Ovary (tissue), 9 donors: Measurements from ENCODE around the gene GPR183. TPM values are rescaled to one million over a fixed set of nuclear protein-coding genes. Genes with fewer than 3 reads are reported as not detected.

Experiments used
- DNase-seq, 5 donors: peaks; one replicate each; pipeline ENCODE4 v3.0.0-alpha.2; 2019 to 2020
- H3K27ac ChIP-seq, 2 donors: fragments of 200-600 bp; one replicate each; pipeline versions ENCODE4 v1.5.1 to v1.8.0; 2019 to 2022
- H3K27me3 ChIP-seq: fragments of 200-600 bp; one replicate; pipeline ENCODE4 v1.8.0; 2022
- H3K36me3 ChIP-seq: fragments of 200-600 bp; sonication (generic); one replicate; pipeline ENCODE4 v1.5.1; 2019
- H3K4me1 ChIP-seq: one replicate; pipeline ENCODE4 v1.8.1; 2013; ENCODE audit warnings: mild to moderate bottlenecking, moderate library complexity; ENCODE audit not compliant: insufficient read depth
- H3K4me3 ChIP-seq: fragments of 200-600 bp; sonication (generic); one replicate; pipeline ENCODE4 v1.5.1; 2017
- H3K9me3 ChIP-seq, 2 donors: fragments of 200-600 bp in 1 of 2; sonication (generic) in 1 of 2; one replicate each; pipeline versions ENCODE4 v1.5.1 to v1.8.1; 2013 to 2019; ENCODE audit warnings: mild to moderate bottlenecking in 1 of 2, moderate library complexity in 1 of 2
- CTCF ChIP-seq, 3 donors: fragments of 450-650 bp in 2 of 3; fragments of 200-600 bp in 1 of 3; IDR thresholded peaks; one replicate each; pipeline versions ENCODE4 v1.5.1 to v1.8.0; 2016 to 2022; ENCODE audit warnings: antibody characterized with exemption in 3 of 3, mild to moderate bottlenecking in 1 of 3
- EP300 ChIP-seq: sonication (generic); formaldehyde crosslinking; IDR thresholded peaks from one replicate; pipeline ENCODE4 v1.6.1; 2017; ENCODE audit warnings: antibody characterized with exemption
- POLR2A ChIP-seq: fragments of 450-650 bp; IDR thresholded peaks from one replicate; pipeline ENCODE4 v1.6.1; 2017; ENCODE audit warnings: antibody characterized with exemption, mild to moderate bottlenecking, moderate library complexity
- WGBS, 3 donors: extraction: QIAGEN DNeasy Blood & Tissue Kit in 1 of 3; methylation state at CpG; one replicate each; pipeline versions ENCODE4 v1.1.5 to v1.1.7; 2013 to 2017; 5-methylcytosine and 5-hydroxymethylcytosine counted together
- intact Hi-C, 4 donors: fragments of 100-400 bp; cut with DNase I; formaldehyde crosslinking; loops; one replicate each; pipeline versions ENCODE4 v1.11.0 to v1.15.1; 2022 to 2023
- polyA plus RNA-seq, 2 donors: library from polyadenylated mRNA; stranded (reverse); fragments of 200-250 nt in 1 of 2; fragments of 350-450 nt in 1 of 2; fragmentation: Illumina TruSeq in 1 of 2; extraction: RNeasy Lipid Tissue Mini Kit (QIAGEN cat#74804) in 1 of 2; gene quantifications; one replicate each; pipeline ENCODE4 v1.2.3, GENCODE V29; 2013 to 2014
- total RNA-seq, 7 donors: library from RNA; depleted of rRNA in 2 of 7; stranded (reverse); fragments of >200 nt in 2 of 7; fragmentation: NEBNext Ultra II Directional in 3 of 7; extraction: Animal tissue kit (Norgen Biotek cat#: 25700) in 3 of 7; gene quantifications; one replicate each; pipeline versions ENCODE4 v1.1.0 to v1.2.4, GENCODE V29; 2016 to 2023
- donor health status: DM: no; HTN: no; CAD: no; lungs with moderate emphysema.
- donor health status: DM: no; HTN: no; CAD: no.
- donor health status: Bipolar disorder and iron deficiency.
- donor health status: DM: yes; HTN: yes; CAD: no.
- donor health status: DM: no; HTN: no; CAD: no.
- donor health status: DM: yes; HTN: yes; CAD: no.

Gene GPR183
- total and polyA plus RNA-seq, 9 donors, result 2.4 to 14.6 (median 5.5) TPM

GRCh38 chr13:99302637-99303505, 4.3 kb downstream of the GPR183 start:
- no peaks in the 10 kb centered on the region for H3K9me3 ChIP-seq
- no peaks in the 10 kb centered on the region for H3K27me3 ChIP-seq
- no peaks in the 10 kb centered on the region for H3K4me1 ChIP-seq
- TF ChIP-seq CTCF (IDR thresholded peaks at IDR 0.05) (no peak), EP300 (no peak), POLR2A (no peak)
- H3K36me3 ChIP-seq, result no peaks in the 10 kb centered on the region
- no peak overlapping the region for H3K27ac ChIP-seq
- DNase-seq, result no peak
- no peak overlapping the region for H3K4me3 ChIP-seq
- WGBS, 3 donors, result 93 to 96% (median 95%) methylated on average over 8 of the region's 8 CpGs
- intact Hi-C loops, result loop anchor here in 1 of 4 donors (10.0 kb wide), 1 partner anchor 132 kb away; no protein-coding TSS in a partner anchor

GRCh38 chr13:99301913-99302636, 5.1 kb downstream of the GPR183 start:
- no peak for TF ChIP-seq CTCF (IDR thresholded peaks at IDR 0.05)
- TF ChIP-seq POLR2A, result no peak
- no peak for TF ChIP-seq EP300

GRCh38 chr13:99301056-99301838, 6.0 kb downstream of the GPR183 start:
- DNase-seq, result no peak
- intact Hi-C loops, result loop anchor here in 1 of 4 donors (10.0 kb wide), 1 partner anchor 134 kb away; no protein-coding TSS in a partner anchor
- H3K27me3 ChIP-seq, result no peaks in the 10 kb centered on the region
- 92 to 98% (median 95%) methylated on average over 7 of the region's 7 CpGs for WGBS, 3 donors
- H3K4me3 ChIP-seq, result no peak overlapping the region
- H3K9me3 ChIP-seq, result no peaks in the 10 kb centered on the region
- H3K36me3 ChIP-seq, result no peaks in the 10 kb centered on the region
- TF ChIP-seq CTCF (IDR thresholded peaks at IDR 0.05) (no peak), EP300 (no peak), POLR2A (no peak)
- no peaks in the 10 kb centered on the region for H3K4me1 ChIP-seq
- no peak overlapping the region for H3K27ac ChIP-seq

More at GRCh38 chr13:99301913-99302636, 5.1 kb downstream of the GPR183 start:
- 93 to 95% (median 95%) methylated on average over 1 of the region's 1 CpG for WGBS, 3 donors
- H3K4me1 ChIP-seq, result no peaks in the 10 kb centered on the region
- no peaks in the 10 kb centered on the region for H3K36me3 ChIP-seq
- intact Hi-C loops, result loop anchor here in 1 of 4 donors (10.0 kb wide), 1 partner anchor 133 kb away; no protein-coding TSS in a partner anchor
- no peak overlapping the region for H3K4me3 ChIP-seq
- no peaks in the 10 kb centered on the region for H3K9me3 ChIP-seq
- DNase-seq, result no peak
- H3K27me3 ChIP-seq, result no peaks in the 10 kb centered on the region
- no peak overlapping the region for H3K27ac ChIP-seq

GRCh38 chr13:99299920-99300341, 7.3 kb downstream of the GPR183 start:
- Histone ChIP-seq H3K4me3 (no peak overlapping the region), H3K9me3 (no peaks in the 10 kb centered on the region), H3K4me1 (no peaks in the 10 kb centered on the region), H3K36me3 (no peaks in the 10 kb centered on the region), H3K27ac (no peak overlapping the region), H3K27me3 (no peaks in the 10 kb centered on the region)
- TF ChIP-seq POLR2A, result no peak
- no peak for TF ChIP-seq CTCF (IDR thresholded peaks at IDR 0.05)
- no peak for TF ChIP-seq EP300
- intact Hi-C loops, result loop anchor here in 1 of 4 donors (10.0 kb wide), 1 partner anchor 135 kb away; no protein-coding TSS in a partner anchor
- WGBS, 3 donors, result 90 to 95% (median 93%) methylated on average over 4 of the region's 4 CpGs
- DNase-seq, result no peak
